ENCODE data around the gene NLK.

The NLK gene

DNA sequence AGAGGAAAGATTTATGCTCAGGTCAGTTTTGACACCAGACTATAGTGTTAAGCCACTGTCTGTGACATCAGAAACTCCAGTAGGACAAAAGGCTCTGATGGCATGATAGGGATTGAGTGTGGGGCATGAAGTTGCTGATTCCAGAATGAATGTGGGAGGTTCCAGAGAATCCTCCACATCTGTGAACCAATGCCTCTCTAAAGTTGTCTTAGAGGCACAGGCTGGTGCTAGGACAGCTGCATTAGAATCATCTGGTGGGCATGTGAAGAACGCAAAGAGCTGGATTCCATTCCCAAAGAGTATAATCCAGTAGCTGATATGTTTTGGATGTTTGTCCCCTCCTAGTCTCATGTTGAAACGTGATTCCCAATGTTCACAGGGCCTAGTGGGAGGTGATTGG, 32.1 kb upstream of the NLK start:
- Histone ChIP-seq H3K9ac (ENCODE audit: low read depth, low read length, poor library complexity) (no peak overlapping the region), H3K27me3 (ENCODE audit: control insufficient read depth in 3 of 3, insufficient read depth in 3 of 3, low read depth in 1 of 3, low read length in 3 of 3) (no peaks in the 10 kb centered on the region), H3K9me3 (replicated peaks in 1 of 2; ENCODE audit: control insufficient read depth in 2 of 2, insufficient read depth in 1 of 2, low read depth in 1 of 2, low read length in 2 of 2) (no peaks in the 10 kb centered on the region), H2BK15ac (ENCODE audit: low read length) (no peak overlapping the region), H3K4ac (ENCODE audit: low read length) (no peak overlapping the region), H2BK5ac (ENCODE audit: low read length) (no peak overlapping the region), H3K36me3 (replicated peaks in 1 of 2; ENCODE audit: control insufficient read depth in 2 of 2, insufficient read depth in 2 of 2, low read length in 2 of 2) (no peaks in the 10 kb centered on the region), H2AK5ac (ENCODE audit: low read depth, low read length) (no peak overlapping the region), H3K4me2 (ENCODE audit: insufficient read depth, low read length, poor library complexity, severe bottlenecking) (no peak overlapping the region), H4K8ac (ENCODE audit: low read depth, low read length) (no peak overlapping the region), H3K18ac (ENCODE audit: low read length) (no peak overlapping the region), H3K4me3 (ENCODE audit: low read length in 2 of 2) (no peak overlapping the region), H2BK120ac (ENCODE audit: low read depth, low read length) (no peak overlapping the region), H3K4me1 (ENCODE audit: control insufficient read depth in 2 of 2, insufficient read depth in 1 of 2, low read depth in 1 of 2, low read length in 2 of 2) (no peaks in the 10 kb centered on the region), H3K27ac (replicated peaks; ENCODE audit: low read length) (no peak overlapping the region), H2AFZ (ENCODE audit: low read length) (no peak overlapping the region), H3K14ac (ENCODE audit: low read length) (no peak overlapping the region), H4K91ac (ENCODE audit: low read depth, low read length, poor library complexity) (no peak overlapping the region), H3K23ac (ENCODE audit: low read depth, low read length, poor library complexity) (no peak overlapping the region), H3K79me1 (ENCODE audit: low read depth, low read length) (no peaks in the 10 kb centered on the region), H2BK12ac (ENCODE audit: low read length) (no peak overlapping the region)
- DNase-seq (ENCODE audit: low spot score) = no peak
- no CpG with 5 or more reads among the region's 2 CpGs for WGBS, 2 donors (ENCODE audit: extremely low coverage in 2 of 2, insufficient read length in 2 of 2, insufficient replicate concordance in 1 of 2)

DNA sequence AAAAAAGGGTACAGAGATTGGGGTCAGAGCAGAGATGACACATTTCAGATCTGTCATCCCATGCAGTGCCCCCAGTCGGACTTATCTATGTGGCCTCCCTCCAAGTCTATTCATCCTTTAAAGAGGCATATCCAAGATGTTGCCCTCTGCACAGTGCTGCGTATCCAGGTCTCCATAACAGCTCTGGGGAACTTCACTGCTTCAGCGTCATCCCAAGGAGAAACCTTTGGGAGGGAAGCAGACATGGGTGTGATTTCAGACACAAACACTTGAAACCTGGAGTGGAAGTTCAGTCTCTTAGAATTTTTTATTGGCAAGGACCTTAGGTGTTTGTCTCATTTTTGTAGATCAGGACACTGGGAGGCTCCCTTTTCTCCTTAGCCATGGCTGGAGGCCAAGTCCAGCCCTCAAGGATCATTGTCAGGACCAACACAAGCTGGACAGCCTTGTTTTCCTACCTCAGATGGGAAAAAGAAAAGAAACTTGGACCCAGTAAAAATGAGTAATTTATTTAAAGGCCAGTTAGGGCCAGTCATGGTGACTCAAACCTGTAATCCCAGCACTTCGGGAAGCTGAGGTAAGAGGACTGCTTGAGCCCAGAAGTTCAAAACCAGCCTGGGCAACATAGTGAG, 23.9 kb upstream of the NLK start:
- DNase-seq (ENCODE audit: low spot score) = no peak
- no peak overlapping the region for H2AFZ ChIP-seq (ENCODE audit: low read length)
- no peaks in the 10 kb centered on the region for H3K36me3 ChIP-seq (replicated peaks in 1 of 2; ENCODE audit: control insufficient read depth in 2 of 2, insufficient read depth in 2 of 2, low read length in 2 of 2)
- no peak overlapping the region for H3K4me3 ChIP-seq (ENCODE audit: low read length in 2 of 2)
- no peak overlapping the region for H2BK5ac ChIP-seq (ENCODE audit: low read length)
- no peak overlapping the region for H3K14ac ChIP-seq (ENCODE audit: low read length)
- H3K9ac ChIP-seq (ENCODE audit: low read depth, low read length, poor library complexity) = no peak overlapping the region
- H2AK5ac ChIP-seq (ENCODE audit: low read depth, low read length) = no peak overlapping the region
- no peaks in the 10 kb centered on the region for H3K9me3 ChIP-seq (replicated peaks in 1 of 2; ENCODE audit: control insufficient read depth in 2 of 2, insufficient read depth in 1 of 2, low read depth in 1 of 2, low read length in 2 of 2)
- no peak overlapping the region for H2BK12ac ChIP-seq (ENCODE audit: low read length)
- no peaks in the 10 kb centered on the region for H3K79me1 ChIP-seq (ENCODE audit: low read depth, low read length)
- H4K8ac ChIP-seq (ENCODE audit: low read depth, low read length) = no peak overlapping the region
- no peak overlapping the region for H3K18ac ChIP-seq (ENCODE audit: low read length)
- H3K27ac ChIP-seq (replicated peaks; ENCODE audit: low read length) = no peak overlapping the region
- H4K91ac ChIP-seq (ENCODE audit: low read depth, low read length, poor library complexity) = no peak overlapping the region
- H3K27me3 ChIP-seq (ENCODE audit: control insufficient read depth in 3 of 3, insufficient read depth in 3 of 3, low read depth in 1 of 3, low read length in 3 of 3) = no peaks in the 10 kb centered on the region
- no CpG with 5 or more reads among the region's 4 CpGs for WGBS, 2 donors (ENCODE audit: extremely low coverage in 2 of 2, insufficient read length in 2 of 2, insufficient replicate concordance in 1 of 2)
- no peaks in the 10 kb centered on the region for H3K4me1 ChIP-seq (ENCODE audit: control insufficient read depth in 2 of 2, insufficient read depth in 1 of 2, low read depth in 1 of 2, low read length in 2 of 2)
- H3K4me2 ChIP-seq (ENCODE audit: insufficient read depth, low read length, poor library complexity, severe bottlenecking) = no peak overlapping the region
- no peak overlapping the region for H2BK120ac ChIP-seq (ENCODE audit: low read depth, low read length)
- H3K23ac ChIP-seq (ENCODE audit: low read depth, low read length, poor library complexity) = no peak overlapping the region
- H3K4ac ChIP-seq (ENCODE audit: low read length) = no peak overlapping the region
- H2BK15ac ChIP-seq (ENCODE audit: low read length) = no peak overlapping the region

DNA sequence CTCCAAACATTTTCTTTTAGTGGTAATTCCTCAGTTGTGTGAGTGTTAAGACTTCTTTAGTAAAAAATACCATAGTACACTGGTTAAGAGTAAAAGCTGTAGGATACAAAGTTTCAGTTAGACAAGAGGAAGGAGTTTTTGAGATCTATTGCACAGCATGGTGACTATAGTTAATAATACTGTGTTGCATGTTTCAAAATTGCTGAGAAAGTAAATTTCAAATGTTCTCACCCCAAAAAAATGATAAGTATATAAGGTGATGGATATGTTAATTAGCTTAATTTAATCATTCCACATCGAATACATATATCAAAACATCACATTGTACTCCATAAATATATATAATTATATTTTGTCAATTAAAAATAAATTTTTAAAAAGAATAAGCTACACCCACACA, 22.0 kb upstream of the NLK start:
- no peak overlapping the region for H3K4me2 ChIP-seq (ENCODE audit: insufficient read depth, low read length, poor library complexity, severe bottlenecking)
- H3K14ac ChIP-seq (ENCODE audit: low read length) = no peak overlapping the region
- no peak overlapping the region for H3K4me3 ChIP-seq (ENCODE audit: low read length in 2 of 2)
- no peaks in the 10 kb centered on the region for H3K36me3 ChIP-seq (replicated peaks in 1 of 2; ENCODE audit: control insufficient read depth in 2 of 2, insufficient read depth in 2 of 2, low read length in 2 of 2)
- H4K91ac ChIP-seq (ENCODE audit: low read depth, low read length, poor library complexity) = no peak overlapping the region
- H3K4me1 ChIP-seq (ENCODE audit: control insufficient read depth in 2 of 2, insufficient read depth in 1 of 2, low read depth in 1 of 2, low read length in 2 of 2) = no peaks in the 10 kb centered on the region
- H2BK120ac ChIP-seq (ENCODE audit: low read depth, low read length) = no peak overlapping the region
- no CpG with 5 or more reads among the region's 1 CpG for WGBS, 2 donors (ENCODE audit: extremely low coverage in 2 of 2, insufficient read length in 2 of 2, insufficient replicate concordance in 1 of 2)
- no peak overlapping the region for H2BK12ac ChIP-seq (ENCODE audit: low read length)
- H3K18ac ChIP-seq (ENCODE audit: low read length) = no peak overlapping the region
- no peak overlapping the region for H2AFZ ChIP-seq (ENCODE audit: low read length)
- no peaks in the 10 kb centered on the region for H3K79me1 ChIP-seq (ENCODE audit: low read depth, low read length)
- H2BK5ac ChIP-seq (ENCODE audit: low read length) = no peak overlapping the region
- no peak overlapping the region for H2AK5ac ChIP-seq (ENCODE audit: low read depth, low read length)
- no peak overlapping the region for H3K23ac ChIP-seq (ENCODE audit: low read depth, low read length, poor library complexity)
- no peak overlapping the region for H3K9ac ChIP-seq (ENCODE audit: low read depth, low read length, poor library complexity)
- DNase-seq (ENCODE audit: low spot score) = no peak
- no peak overlapping the region for H3K27ac ChIP-seq (replicated peaks; ENCODE audit: low read length)
- H4K8ac ChIP-seq (ENCODE audit: low read depth, low read length) = no peak overlapping the region
- H2BK15ac ChIP-seq (ENCODE audit: low read length) = no peak overlapping the region
- H3K27me3 ChIP-seq (ENCODE audit: control insufficient read depth in 3 of 3, insufficient read depth in 3 of 3, low read depth in 1 of 3, low read length in 3 of 3) = no peaks in the 10 kb centered on the region
- H3K9me3 ChIP-seq (replicated peaks in 1 of 2; ENCODE audit: control insufficient read depth in 2 of 2, insufficient read depth in 1 of 2, low read depth in 1 of 2, low read length in 2 of 2) = no peaks in the 10 kb centered on the region
- H3K4ac ChIP-seq (ENCODE audit: low read length) = no peak overlapping the region

DNA sequence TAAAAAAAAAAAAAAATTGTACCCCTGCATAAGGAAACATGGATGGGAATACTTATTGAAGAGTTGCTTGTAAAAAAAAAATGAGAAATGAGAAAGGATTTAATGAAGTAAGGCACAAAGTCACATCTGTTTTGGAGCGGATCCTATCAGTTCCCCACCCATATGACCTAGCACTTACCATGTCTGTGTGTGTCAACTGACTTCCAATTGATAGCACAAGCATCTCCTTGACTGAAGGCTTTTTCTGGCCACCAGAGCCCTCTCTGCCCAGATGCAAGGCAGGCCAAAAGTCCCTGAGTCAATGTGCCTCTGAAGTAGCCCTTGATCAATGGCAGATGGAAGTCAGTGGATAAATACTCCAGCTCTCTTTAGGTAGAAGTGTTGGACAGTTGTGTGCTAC, 13.4 kb upstream of the NLK start:
- H4K8ac ChIP-seq (ENCODE audit: low read depth, low read length) = no peak overlapping the region
- H3K4me3 ChIP-seq (ENCODE audit: low read length in 2 of 2) = no peak overlapping the region
- no peak overlapping the region for H2AK5ac ChIP-seq (ENCODE audit: low read depth, low read length)
- no peak overlapping the region for H4K91ac ChIP-seq (ENCODE audit: low read depth, low read length, poor library complexity)
- no peak overlapping the region for H2BK12ac ChIP-seq (ENCODE audit: low read length)
- no peak overlapping the region for H3K18ac ChIP-seq (ENCODE audit: low read length)
- no peaks in the 10 kb centered on the region for H3K4me1 ChIP-seq (ENCODE audit: control insufficient read depth in 2 of 2, insufficient read depth in 1 of 2, low read depth in 1 of 2, low read length in 2 of 2)
- no peak for DNase-seq (ENCODE audit: low spot score)
- no peaks in the 10 kb centered on the region for H3K27me3 ChIP-seq (ENCODE audit: control insufficient read depth in 3 of 3, insufficient read depth in 3 of 3, low read depth in 1 of 3, low read length in 3 of 3)
- H2BK5ac ChIP-seq (ENCODE audit: low read length) = no peak overlapping the region
- H3K4ac ChIP-seq (ENCODE audit: low read length) = no peak overlapping the region
- no peaks in the 10 kb centered on the region for H3K79me1 ChIP-seq (ENCODE audit: low read depth, low read length)
- no peak overlapping the region for H2BK120ac ChIP-seq (ENCODE audit: low read depth, low read length)
- no peaks in the 10 kb centered on the region for H3K9me3 ChIP-seq (replicated peaks in 1 of 2; ENCODE audit: control insufficient read depth in 2 of 2, insufficient read depth in 1 of 2, low read depth in 1 of 2, low read length in 2 of 2)
- no peaks in the 10 kb centered on the region for H3K36me3 ChIP-seq (replicated peaks in 1 of 2; ENCODE audit: control insufficient read depth in 2 of 2, insufficient read depth in 2 of 2, low read length in 2 of 2)
- no peak overlapping the region for H3K23ac ChIP-seq (ENCODE audit: low read depth, low read length, poor library complexity)
- no peak overlapping the region for H2BK15ac ChIP-seq (ENCODE audit: low read length)
- no peak overlapping the region for H3K4me2 ChIP-seq (ENCODE audit: insufficient read depth, low read length, poor library complexity, severe bottlenecking)
- no peak overlapping the region for H2AFZ ChIP-seq (ENCODE audit: low read length)
- no peak overlapping the region for H3K14ac ChIP-seq (ENCODE audit: low read length)
- no peak overlapping the region for H3K27ac ChIP-seq (replicated peaks; ENCODE audit: low read length)
- WGBS, 2 donors (ENCODE audit: extremely low coverage in 2 of 2, insufficient read length in 2 of 2, insufficient replicate concordance in 1 of 2) = no CpG with 5 or more reads among the region's 1 CpG
- H3K9ac ChIP-seq (ENCODE audit: low read depth, low read length, poor library complexity) = no peak overlapping the region
